Esophagus squamous epithelium (tissue), 5 donors: ENCODE data around the gene FAM180A. TPM values are rescaled to one million over a fixed set of nuclear protein-coding genes. Genes with fewer than 3 reads are reported as not detected.

Source experiments
- DNase-seq: peaks from one replicate; lab custom pipeline; 2025; lab: John Stamatoyannopoulos, UW
- H3K27ac ChIP-seq, 4 donors: fragments of 200-600 bp; sonication (generic); one replicate each; pipeline ENCODE4 v1.5.1; 2016 to 2019; ENCODE audit warnings: mild to moderate bottlenecking in 1 of 4
- H3K27me3 ChIP-seq, 4 donors: fragments of 200-600 bp; sonication (generic); 1 replicate in 3 of 4; 2 replicates in 1 of 4; pipeline versions ENCODE4 v1.5.1 to v1.6.0; 2017 to 2021; ENCODE audit warnings: antibody characterized with exemption in 1 of 4
- H3K36me3 ChIP-seq, 3 donors: fragments of 200-600 bp; sonication (generic); one replicate each; pipeline ENCODE4 v1.5.1; 2016 to 2019
- H3K4me1 ChIP-seq, 3 donors: fragments of 200-600 bp; sonication (generic); one replicate each; pipeline ENCODE4 v1.5.1; 2017 to 2019
- H3K4me3 ChIP-seq, 4 donors: fragments of 200-600 bp; sonication (generic); 1 replicate in 3 of 4; 2 replicates in 1 of 4; pipeline ENCODE4 v1.5.1; 2016 to 2019; ENCODE audit warnings: mild to moderate bottlenecking in 2 of 4, moderate library complexity in 1 of 4
- H3K9me3 ChIP-seq, 3 donors: fragments of 200-600 bp; sonication (generic); one replicate each; pipeline ENCODE4 v1.5.1; 2016 to 2019
- CTCF ChIP-seq, 6 experiments: fragments of 450-650 bp in 4 of 6; fragments of 200-600 bp in 2 of 6; sonication (generic) in 2 of 6; IDR thresholded peaks; one replicate each; pipeline ENCODE4 v1.5.1; 2016 to 2019; ENCODE audit warnings: antibody characterized with exemption in 6 of 6, mild to moderate bottlenecking in 4 of 6, moderate library complexity in 4 of 6
- POLR2A ChIP-seq, 4 donors: fragments of 450-650 bp; IDR thresholded peaks; one replicate each; pipeline ENCODE4 v1.6.1; 2017; ENCODE audit warnings: antibody characterized with exemption in 4 of 4, mild to moderate bottlenecking in 4 of 4, moderate library complexity in 3 of 4
- WGBS, 2 donors: methylation state at CpG; one replicate each; pipeline ENCODE4 v1.1.5; 2018; 5-methylcytosine and 5-hydroxymethylcytosine counted together
- intact Hi-C: fragments of 100-400 bp; cut with DNase I; formaldehyde crosslinking; loops from one replicate; pipeline ENCODE4 v1.15.0; 2022
- total RNA-seq, 4 donors: library from RNA; depleted of rRNA; stranded (reverse); fragments of >200 nt; gene quantifications; one replicate each; pipeline ENCODE4 v1.1.0, GENCODE V29; 2016
- donor health status: DM: yes; HTN: yes; CAD: no.

Gene FAM180A
- total RNA-seq, 4 donors from 2014 or later, result 0.38 to 5.0 (median 0.60) TPM

- WGBS, 2 donors, result 86 to 91% methylated on average over 14 to 16 of the region's 30 CpGs
- no peaks in the 10 kb centered on the region for H3K4me1 ChIP-seq
- no peak overlapping the region for H3K27ac ChIP-seq
- peaks cover 0 to 24% (median 0%) of the 10 kb centered on the region in 4 donors for H3K27me3 ChIP-seq
- no peaks in the 10 kb centered on the region for H3K36me3 ChIP-seq
- no peak for TF ChIP-seq CTCF (IDR thresholded peaks at IDR 0.05)
- TF ChIP-seq POLR2A (IDR thresholded peaks at IDR 0.05), result no peak
- intact Hi-C loops, result no loop called here
- DNase-seq, result no peak
- no peaks in the 10 kb centered on the region for H3K9me3 ChIP-seq
- no peak overlapping the region for H3K4me3 ChIP-seq
Observed at GRCh38 chr7:135726911-135727673, 21.5 kb downstream of the FAM180A start.

GRCh38 chr7:135726276-135726788 is 22.3 kb downstream of the FAM180A start:
- WGBS, 2 donors, result 43 to 52% methylated on average over 5 of the region's 5 CpGs
- H3K9me3 ChIP-seq, result no peaks in the 10 kb centered on the region
- TF ChIP-seq POLR2A (IDR thresholded peaks at IDR 0.05), result no peak
- no peak for TF ChIP-seq CTCF (IDR thresholded peaks at IDR 0.05)
- no peaks in the 10 kb centered on the region for H3K36me3 ChIP-seq
- no peak overlapping the region for H3K4me3 ChIP-seq
- H3K27ac ChIP-seq, result no peak overlapping the region
- intact Hi-C loops, result no loop called here
- no peaks in the 10 kb centered on the region for H3K4me1 ChIP-seq
- no peak for DNase-seq
- peaks cover 0 to 24% (median 0%) of the 10 kb centered on the region in 4 donors for H3K27me3 ChIP-seq

GRCh38 chr7:135723411-135723810 is 25.2 kb downstream of the FAM180A start:
- no peaks in the 10 kb centered on the region for H3K36me3 ChIP-seq
- intact Hi-C loops, result no loop called here
- H3K9me3 ChIP-seq, result no peaks in the 10 kb centered on the region
- H3K4me1 ChIP-seq, result no peaks in the 10 kb centered on the region
- peaks cover 0 to 47% (median 0%) of the 10 kb centered on the region in 4 donors for H3K27me3 ChIP-seq
- H3K27ac ChIP-seq, result no peak overlapping the region
- no peak overlapping the region for H3K4me3 ChIP-seq
- TF ChIP-seq POLR2A (IDR thresholded peaks at IDR 0.05), result no peak
- DNase-seq, result no peak
- WGBS, 2 donors, result 66 to 85% methylated on average over 6 to 7 of the region's 7 CpGs

GRCh38 chr7:135721198-135721820 is 27.3 kb downstream of the FAM180A start:
- TF ChIP-seq CTCF (IDR thresholded peaks at IDR 0.05) (no peak), POLR2A (IDR thresholded peaks at IDR 0.05) (no peak)
- no peak for DNase-seq
- intact Hi-C loops, result no loop called here
- Histone ChIP-seq H3K36me3 (no peaks in the 10 kb centered on the region), H3K27me3 (peaks cover 0 to 46% (median 0%) of the 10 kb centered on the region in 4 donors), H3K4me1 (peaks cover 0 to 9% (median 0%) of the 10 kb centered on the region in 3 donors), H3K27ac (no peak overlapping the region), H3K9me3 (no peaks in the 10 kb centered on the region), H3K4me3 (no peak overlapping the region)
- WGBS, 2 donors, result 98% methylated on average over 8 to 16 of the region's 21 CpGs

GRCh38 chr7:135719688-135720087 is 28.9 kb downstream of the FAM180A start:
- Histone ChIP-seq H3K9me3 (no peaks in the 10 kb centered on the region), H3K4me1 (peaks cover 0 to 14% (median 1%) of the 10 kb centered on the region in 3 donors), H3K4me3 (no peak overlapping the region), H3K27ac (no peak overlapping the region), H3K36me3 (no peaks in the 10 kb centered on the region), H3K27me3 (peaks cover 0 to 38% (median 0%) of the 10 kb centered on the region in 4 donors)
- 32 to 40% methylated on average over 2 of the region's 2 CpGs for WGBS, 2 donors
- TF ChIP-seq CTCF (IDR thresholded peaks at IDR 0.05) (no peak), POLR2A (IDR thresholded peaks at IDR 0.05) (no peak)
- intact Hi-C loops, result no loop called here
- no peak for DNase-seq
